ENCODE data around the gene MOGAT3.

MOGAT3 gene

GRCh38 chr7:101200862-101201599, at the start of gene MOGAT3:
Gene MOGAT3, minus strand, starts transcription at chr7:101201036. Its CDS starts 182 bp downstream, at chr7:101200854.
- DNase-seq: no peak

GRCh38 chr7:101250324-101250723, 49.5 kb upstream of the MOGAT3 start:
- no peak for DNase-seq

GRCh38 chr7:101248276-101248675, 47.4 kb upstream of the MOGAT3 start:
- DNase-seq: no peak

GRCh38 chr7:101245147-101245668, 44.4 kb upstream of the MOGAT3 start:
- no peak for DNase-seq

GRCh38 chr7:101244375-101245146, 43.7 kb upstream of the MOGAT3 start, which contains the start of gene FIS1:
Gene FIS1, minus strand, starts transcription at chr7:101245081. Its CDS starts 77 bp downstream, at chr7:101245004.
- peak; percentile 88 to 92 for DNase-seq

GRCh38 chr7:101243646-101244374, 43.0 kb upstream of the MOGAT3 start:
- no peak for DNase-seq

- no peak for DNase-seq
Observed at GRCh38 chr7:101241443-101242349, 40.9 kb upstream of the MOGAT3 start.

- no peak for DNase-seq
Observed at GRCh38 chr7:101241015-101241363, 40.2 kb upstream of the MOGAT3 start.

- DNase-seq: no peak
Observed at GRCh38 chr7:101240226-101241014, 39.6 kb upstream of the MOGAT3 start.

GRCh38 chr7:101239951-101240220, 39.0 kb upstream of the MOGAT3 start:
- no peak for DNase-seq

- DNase-seq: no peak
Observed at GRCh38 chr7:101239191-101239950, 38.5 kb upstream of the MOGAT3 start.

GRCh38 chr7:101238226-101239182, 37.7 kb upstream of the MOGAT3 start:
- DNase-seq: no peak

GRCh38 chr7:101237206-101238067, 36.6 kb upstream of the MOGAT3 start, which contains the start of gene CLDN15:
Gene CLDN15, minus strand, starts transcription at chr7:101237802. Its CDS starts 221 bp downstream, at chr7:101237581.
- DNase-seq: no peak

- DNase-seq: no peak
Observed at GRCh38 chr7:101236292-101236835, 35.5 kb upstream of the MOGAT3 start.

GRCh38 chr7:101235522-101235921, 34.7 kb upstream of the MOGAT3 start:
- no peak for DNase-seq

GRCh38 chr7:101235050-101235449, 34.2 kb upstream of the MOGAT3 start:
- no peak for DNase-seq

- no peak for DNase-seq
Observed at GRCh38 chr7:101234636-101235035, 33.8 kb upstream of the MOGAT3 start.

- no peak for DNase-seq
Observed at GRCh38 chr7:101233907-101234547, 33.2 kb upstream of the MOGAT3 start.

All from SHP77 (cell line).